Measurements from ENCODE around the gene QRFP. TPM values are rescaled to one million over a fixed set of nuclear protein-coding genes. Genes with fewer than 3 reads are reported as not detected.

The QRFP gene
- total RNA-seq, 1 experiment from 2014 or later = not detected

DNA sequence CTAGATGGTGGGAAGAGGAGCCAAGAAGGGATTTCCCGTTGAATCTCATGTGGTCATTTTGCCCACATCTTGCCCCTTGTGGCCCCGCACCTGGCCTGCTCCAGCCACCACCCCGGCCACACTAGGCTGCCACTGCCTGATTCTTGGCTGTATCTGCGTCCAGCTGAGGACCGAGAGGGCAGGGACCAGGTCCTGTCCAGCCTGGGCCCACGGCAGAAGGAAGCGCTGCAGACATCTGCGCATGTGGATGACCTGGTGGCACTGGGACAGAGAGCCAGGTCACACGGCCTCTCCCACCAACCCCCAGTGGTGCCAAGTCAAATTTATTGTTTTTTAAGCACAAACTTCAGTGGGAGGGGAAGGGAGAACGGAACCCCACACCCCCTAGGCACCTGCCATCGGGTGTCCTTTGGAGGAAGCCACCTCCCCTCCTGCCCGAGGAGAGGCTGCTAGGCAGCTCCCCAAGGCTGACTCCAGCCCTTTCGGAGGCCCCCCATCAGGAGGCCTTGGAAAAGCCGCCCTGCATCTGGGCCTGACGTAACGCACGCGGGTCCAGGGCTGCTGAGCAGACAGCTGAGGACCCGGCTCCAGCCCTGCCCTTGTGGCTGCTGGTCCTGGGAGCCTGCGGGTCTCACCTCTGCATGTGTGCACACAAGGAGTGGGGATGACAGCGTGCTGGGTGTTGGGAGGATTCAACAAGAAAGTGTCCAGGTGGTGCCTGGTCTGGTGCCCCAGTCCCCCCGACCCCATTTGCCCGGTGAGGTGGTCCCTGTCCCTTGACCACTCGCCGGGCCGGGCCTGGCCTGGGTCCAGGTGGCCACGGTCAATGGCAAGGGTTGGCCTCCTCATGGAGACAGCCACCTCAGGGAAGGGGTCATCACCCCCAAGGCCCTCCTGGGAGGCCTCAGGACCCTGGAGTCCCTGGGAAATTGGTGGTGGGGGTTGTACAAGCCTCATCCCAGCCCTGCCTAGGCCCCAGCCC lies 5.9 kb upstream of the QRFP start:
- TF ChIP-seq, protein P1, sequence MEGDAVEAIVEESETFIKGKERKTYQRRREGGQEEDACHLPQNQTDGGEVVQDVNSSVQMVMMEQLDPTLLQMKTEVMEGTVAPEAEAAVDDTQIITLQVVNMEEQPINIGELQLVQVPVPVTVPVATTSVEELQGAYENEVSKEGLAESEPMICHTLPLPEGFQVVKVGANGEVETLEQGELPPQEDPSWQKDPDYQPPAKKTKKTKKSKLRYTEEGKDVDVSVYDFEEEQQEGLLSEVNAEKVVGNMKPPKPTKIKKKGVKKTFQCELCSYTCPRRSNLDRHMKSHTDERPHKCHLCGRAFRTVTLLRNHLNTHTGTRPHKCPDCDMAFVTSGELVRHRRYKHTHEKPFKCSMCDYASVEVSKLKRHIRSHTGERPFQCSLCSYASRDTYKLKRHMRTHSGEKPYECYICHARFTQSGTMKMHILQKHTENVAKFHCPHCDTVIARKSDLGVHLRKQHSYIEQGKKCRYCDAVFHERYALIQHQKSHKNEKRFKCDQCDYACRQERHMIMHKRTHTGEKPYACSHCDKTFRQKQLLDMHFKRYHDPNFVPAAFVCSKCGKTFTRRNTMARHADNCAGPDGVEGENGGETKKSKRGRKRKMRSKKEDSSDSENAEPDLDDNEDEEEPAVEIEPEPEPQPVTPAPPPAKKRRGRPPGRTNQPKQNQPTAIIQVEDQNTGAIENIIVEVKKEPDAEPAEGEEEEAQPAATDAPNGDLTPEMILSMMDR (IDR thresholded peaks at IDR 0.05; ENCODE audit: unreplicated experiment) = no peak
- Mint-ChIP-seq H3K4me1 (ENCODE audit: low read depth, unreplicated experiment) (no peaks in the 10 kb centered on the region), H3K36me3 (ENCODE audit: insufficient read depth, unreplicated experiment) (no peaks in the 10 kb centered on the region), H3K27me3 (ENCODE audit: unreplicated experiment) (peaks cover 65% of the 10 kb centered on the region), H3K4me3 (ENCODE audit: low read depth, unreplicated experiment) (no peak overlapping the region), H3K27ac (ENCODE audit: unreplicated experiment) (no peak overlapping the region), H3K9me3 (ENCODE audit: low read depth, unreplicated experiment) (no peaks in the 10 kb centered on the region)
- CTCF ChIA-PET = no interaction called here
- DNase-seq = no peak
- BruUV-seq (replicated peaks) = no TSS peak
- intact Hi-C loops (cut with micrococcal nuclease; ENCODE audit: unreplicated experiment) = no loop called here

DNA sequence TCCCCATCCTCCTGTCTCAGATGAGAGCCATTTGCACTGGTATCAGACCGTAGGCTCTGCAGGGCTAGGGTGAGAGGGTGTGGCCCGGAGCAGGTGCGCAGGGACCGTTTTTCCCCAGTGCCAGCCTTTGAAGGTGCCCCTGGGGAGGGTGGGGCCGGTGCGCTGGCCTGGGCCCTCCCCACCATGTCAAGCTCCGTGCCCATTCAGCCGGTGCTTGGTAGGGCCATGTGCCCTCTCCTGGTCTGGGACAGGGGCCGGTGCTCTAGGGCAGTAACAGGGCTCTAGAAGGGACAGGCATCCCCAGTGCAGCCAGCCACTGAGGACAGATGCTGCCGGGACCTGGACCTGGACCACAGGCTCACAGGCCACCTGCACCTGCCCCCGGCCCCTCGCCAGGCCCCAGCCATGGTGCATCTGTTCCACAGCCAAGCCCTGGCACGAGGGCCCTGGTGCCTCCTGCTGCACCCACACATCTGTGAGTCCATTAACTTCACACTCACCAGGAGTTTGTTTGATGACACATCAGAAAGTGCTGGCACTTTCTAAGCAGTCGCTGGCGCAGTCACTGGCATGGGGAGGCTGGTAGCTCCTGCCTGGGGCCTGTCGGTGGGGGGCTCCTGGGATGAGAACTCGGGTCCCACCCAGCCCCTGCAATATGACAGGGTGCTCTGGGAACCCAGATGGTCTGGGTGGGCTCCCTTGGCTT lies 5.0 kb upstream of the QRFP start:
- Mint-ChIP-seq H3K9me3 (ENCODE audit: low read depth, unreplicated experiment) (no peaks in the 10 kb centered on the region), H3K4me1 (ENCODE audit: low read depth, unreplicated experiment) (no peaks in the 10 kb centered on the region), H3K27me3 (ENCODE audit: unreplicated experiment) (peaks cover 56% of the 10 kb centered on the region), H3K27ac (ENCODE audit: unreplicated experiment) (no peak overlapping the region), H3K4me3 (ENCODE audit: low read depth, unreplicated experiment) (no peak overlapping the region), H3K36me3 (ENCODE audit: insufficient read depth, unreplicated experiment) (no peaks in the 10 kb centered on the region)
- intact Hi-C loops (cut with micrococcal nuclease; ENCODE audit: unreplicated experiment) = no loop called here
- CTCF ChIA-PET = no interaction called here
- TF ChIP-seq, protein P1 (IDR thresholded peaks at IDR 0.05; ENCODE audit: unreplicated experiment) = no peak
- no peak for DNase-seq
- BruUV-seq (replicated peaks) = no TSS peak

DNA sequence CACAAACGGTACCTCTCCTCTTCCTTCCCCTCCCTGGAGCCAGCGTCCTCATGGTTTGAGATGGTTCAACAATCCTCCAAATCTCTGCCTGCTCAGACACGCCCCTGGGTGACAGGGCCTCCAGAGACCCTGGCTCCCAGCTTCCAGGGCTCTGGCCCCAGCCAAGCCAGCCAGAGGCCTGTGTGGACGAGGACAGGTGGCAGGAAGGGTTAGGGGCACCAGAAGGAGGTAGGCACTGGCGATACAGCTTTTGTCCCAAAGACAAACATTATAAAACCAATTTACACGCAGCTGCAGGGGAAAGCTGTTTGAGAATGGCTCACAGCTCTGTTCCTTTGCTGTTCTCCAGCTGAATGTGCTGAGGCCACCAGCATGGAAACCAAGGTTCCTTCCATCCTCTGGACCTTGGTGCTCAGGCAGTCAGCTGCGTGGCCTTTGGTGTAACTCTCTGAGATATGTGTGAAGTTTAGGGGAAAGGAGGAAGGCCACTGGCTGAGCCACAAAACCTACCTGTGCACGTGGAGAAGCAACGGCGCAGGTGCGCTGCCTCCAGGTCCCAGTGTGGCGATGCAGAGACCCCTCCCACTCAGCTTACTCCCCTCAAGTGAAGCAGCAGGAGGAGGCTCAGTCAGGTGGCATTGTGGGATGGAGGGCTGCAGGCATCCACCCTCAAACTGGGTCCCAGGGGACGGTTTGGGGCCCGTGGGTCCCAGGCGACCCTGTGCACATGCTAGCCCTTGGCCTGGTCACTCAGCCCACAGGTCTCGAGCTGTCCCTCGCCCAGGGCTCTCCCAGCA lies 4.3 kb upstream of the QRFP start:
- Mint-ChIP-seq H3K27me3 (ENCODE audit: unreplicated experiment) (peaks cover 49% of the 10 kb centered on the region), H3K9me3 (ENCODE audit: low read depth, unreplicated experiment) (no peaks in the 10 kb centered on the region), H3K4me3 (ENCODE audit: low read depth, unreplicated experiment) (no peak overlapping the region), H3K36me3 (ENCODE audit: insufficient read depth, unreplicated experiment) (no peaks in the 10 kb centered on the region), H3K27ac (ENCODE audit: unreplicated experiment) (no peak overlapping the region), H3K4me1 (ENCODE audit: low read depth, unreplicated experiment) (no peaks in the 10 kb centered on the region)
- BruUV-seq (replicated peaks) = no TSS peak
- intact Hi-C loops (cut with micrococcal nuclease; ENCODE audit: unreplicated experiment) = no loop called here
- DNase-seq = no peak
- TF ChIP-seq, protein P1 (IDR thresholded peaks at IDR 0.05; ENCODE audit: unreplicated experiment) = no peak
- CTCF ChIA-PET = interaction anchor here (1.4 kb wide), 1 partner anchor 98 kb away, joined by 3 read pairs; no protein-coding TSS in a partner anchor

DNA sequence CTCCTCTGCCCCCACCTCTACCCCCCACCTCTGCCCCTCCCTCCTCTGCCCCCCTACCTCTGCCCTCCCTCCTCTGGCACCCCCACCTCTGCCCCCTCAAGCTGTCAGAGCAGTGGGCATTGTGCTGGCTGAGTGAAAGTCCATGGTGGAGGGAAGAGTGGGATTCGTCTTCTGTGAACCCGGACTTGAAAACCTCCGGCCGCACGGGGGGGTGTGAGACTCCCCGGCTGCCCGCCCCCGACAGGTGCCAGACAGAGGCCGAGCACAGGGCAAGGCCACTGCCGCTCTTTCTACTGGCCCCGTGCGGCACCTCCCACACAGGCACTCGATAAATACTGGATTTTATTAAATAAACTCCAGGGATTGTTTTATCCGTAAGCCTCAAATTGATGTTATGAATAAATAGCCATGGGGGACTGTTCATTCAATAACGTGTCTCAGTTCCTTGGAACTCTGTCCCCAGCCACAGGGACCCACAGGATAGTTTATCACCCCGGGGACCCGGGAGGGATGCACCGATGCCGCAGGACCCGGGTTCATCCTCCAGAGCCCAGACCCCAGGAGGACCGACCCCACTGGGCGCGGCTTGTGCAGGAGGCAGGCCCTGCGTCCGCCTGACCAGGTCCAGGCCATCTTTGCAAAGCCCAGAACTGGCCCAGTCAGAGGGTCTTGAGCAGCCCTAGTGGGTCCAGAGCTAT lies 2.6 kb upstream of the QRFP start:
- Mint-ChIP-seq H3K27me3 (ENCODE audit: unreplicated experiment) (peaks cover 34% of the 10 kb centered on the region), H3K4me3 (ENCODE audit: low read depth, unreplicated experiment) (no peak overlapping the region), H3K27ac (ENCODE audit: unreplicated experiment) (no peak overlapping the region), H3K36me3 (ENCODE audit: insufficient read depth, unreplicated experiment) (no peaks in the 10 kb centered on the region), H3K9me3 (ENCODE audit: low read depth, unreplicated experiment) (no peaks in the 10 kb centered on the region), H3K4me1 (ENCODE audit: low read depth, unreplicated experiment) (no peaks in the 10 kb centered on the region)
- CTCF ChIA-PET = interaction anchor here (1.4 kb wide), 1 partner anchor 100 kb away, joined by 3 read pairs; no protein-coding TSS in a partner anchor
- no peak for DNase-seq
- no TSS peak for BruUV-seq (replicated peaks)
- TF ChIP-seq, protein P1 (IDR thresholded peaks at IDR 0.05; ENCODE audit: unreplicated experiment) = no peak
- intact Hi-C loops (cut with micrococcal nuclease; ENCODE audit: unreplicated experiment) = no loop called here
